Measurements from ENCODE around the gene HRCT1. TPM values are rescaled to one million over a fixed set of nuclear protein-coding genes. Genes with fewer than 3 reads are reported as not detected.

Gene HRCT1
- total RNA-seq, 1 experiment from 2014 or later = 3.6 TPM

- Histone ChIP-seq H4K20me1 (ENCODE audit: insufficient read depth) (no peaks in the 10 kb centered on the region), H3K4me3 (no peak overlapping the region), H3K79me2 (ENCODE audit: low read depth) (no peaks in the 10 kb centered on the region), H3K9me2 (ENCODE audit: insufficient read depth) (no peaks in the 10 kb centered on the region), H3K36me3 (ENCODE audit: low read depth) (no peaks in the 10 kb centered on the region), H2AFZ (no peak overlapping the region), H3K4me1 (replicated peaks; ENCODE audit: insufficient read depth) (peaks cover 16% of the 10 kb centered on the region), H3K4me2 (no peak overlapping the region), H3K27ac (no peak overlapping the region), H3F3A (ENCODE audit: insufficient read depth, low read depth) (peaks cover 9% of the 10 kb centered on the region), H3K9me3 (ENCODE audit: insufficient read depth, low read depth) (no peaks in the 10 kb centered on the region), H3K27me3 (ENCODE audit: insufficient read depth, low read depth) (no peaks in the 10 kb centered on the region)
- intact Hi-C loops (cut with micrococcal nuclease; ENCODE audit: unreplicated experiment) = no loop called here
- no TSS peak for BruUV-seq (replicated peaks)
- no peak for TF ChIP-seq EZH2 (IDR thresholded peaks at IDR 0.05; ENCODE audit: low read depth)
- TF ChIP-seq, protein P1, sequence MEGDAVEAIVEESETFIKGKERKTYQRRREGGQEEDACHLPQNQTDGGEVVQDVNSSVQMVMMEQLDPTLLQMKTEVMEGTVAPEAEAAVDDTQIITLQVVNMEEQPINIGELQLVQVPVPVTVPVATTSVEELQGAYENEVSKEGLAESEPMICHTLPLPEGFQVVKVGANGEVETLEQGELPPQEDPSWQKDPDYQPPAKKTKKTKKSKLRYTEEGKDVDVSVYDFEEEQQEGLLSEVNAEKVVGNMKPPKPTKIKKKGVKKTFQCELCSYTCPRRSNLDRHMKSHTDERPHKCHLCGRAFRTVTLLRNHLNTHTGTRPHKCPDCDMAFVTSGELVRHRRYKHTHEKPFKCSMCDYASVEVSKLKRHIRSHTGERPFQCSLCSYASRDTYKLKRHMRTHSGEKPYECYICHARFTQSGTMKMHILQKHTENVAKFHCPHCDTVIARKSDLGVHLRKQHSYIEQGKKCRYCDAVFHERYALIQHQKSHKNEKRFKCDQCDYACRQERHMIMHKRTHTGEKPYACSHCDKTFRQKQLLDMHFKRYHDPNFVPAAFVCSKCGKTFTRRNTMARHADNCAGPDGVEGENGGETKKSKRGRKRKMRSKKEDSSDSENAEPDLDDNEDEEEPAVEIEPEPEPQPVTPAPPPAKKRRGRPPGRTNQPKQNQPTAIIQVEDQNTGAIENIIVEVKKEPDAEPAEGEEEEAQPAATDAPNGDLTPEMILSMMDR (conservative IDR thresholded peaks at IDR 0.05) = no peak
- ChIA-PET CTCF (no interaction called here), POLR2A (ENCODE audit: unreplicated experiment) (no interaction called here)
- DNase-seq = no peak
These were observed 23.4 kb downstream of the HRCT1 start for GRCh38 chr9:35929453-35929718.

GRCh38 chr9:35930521-35930920 is 24.5 kb downstream of the HRCT1 start:
- Histone ChIP-seq H2AFZ (no peak overlapping the region), H3K9me3 (ENCODE audit: insufficient read depth, low read depth) (no peaks in the 10 kb centered on the region), H3K4me2 (no peak overlapping the region), H4K20me1 (ENCODE audit: insufficient read depth) (no peaks in the 10 kb centered on the region), H3K79me2 (ENCODE audit: low read depth) (no peaks in the 10 kb centered on the region), H3K4me1 (replicated peaks; ENCODE audit: insufficient read depth) (peaks cover 4% of the 10 kb centered on the region; the same call in 1 of the 2 replicates), H3K27me3 (ENCODE audit: insufficient read depth, low read depth) (no peaks in the 10 kb centered on the region), H3K36me3 (ENCODE audit: low read depth) (no peaks in the 10 kb centered on the region), H3K9me2 (ENCODE audit: insufficient read depth) (no peaks in the 10 kb centered on the region), H3K27ac (no peak overlapping the region), H3K4me3 (no peak overlapping the region), H3F3A (ENCODE audit: insufficient read depth, low read depth) (no peaks in the 10 kb centered on the region)
- TF ChIP-seq EZH2 (IDR thresholded peaks at IDR 0.05; ENCODE audit: low read depth) = no peak
- TF ChIP-seq, protein P1 (conservative IDR thresholded peaks at IDR 0.05) = no peak
- DNase-seq = no peak
- intact Hi-C loops (cut with micrococcal nuclease; ENCODE audit: unreplicated experiment) = no loop called here
- ChIA-PET POLR2A (ENCODE audit: unreplicated experiment) (no interaction called here), CTCF (no interaction called here)
- no TSS peak for BruUV-seq (replicated peaks)

DNA sequence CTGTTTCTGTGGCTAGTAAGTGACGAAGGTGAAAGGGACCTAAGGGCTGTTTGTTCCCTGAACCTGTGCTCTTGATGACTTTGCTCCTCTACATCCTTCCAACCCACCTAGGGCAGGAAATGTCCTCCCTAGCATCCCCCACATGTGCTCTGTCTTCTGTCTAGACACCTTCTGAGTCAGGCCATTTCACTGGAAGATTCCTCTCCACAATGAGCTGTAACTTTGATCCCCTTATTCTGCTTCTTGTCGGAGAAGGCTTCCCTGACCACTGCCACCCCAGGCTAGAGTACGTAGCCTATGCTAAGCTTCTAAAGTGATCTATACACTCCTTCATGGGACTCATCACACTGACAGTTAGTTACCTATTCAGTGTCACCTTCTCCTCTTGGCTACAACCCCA is 25.0 kb downstream of the HRCT1 start:
- Histone ChIP-seq H3K4me3 (no peak overlapping the region), H3K79me2 (ENCODE audit: low read depth) (no peaks in the 10 kb centered on the region), H4K20me1 (ENCODE audit: insufficient read depth) (no peaks in the 10 kb centered on the region), H3K27me3 (ENCODE audit: insufficient read depth, low read depth) (no peaks in the 10 kb centered on the region), H3K9me3 (ENCODE audit: insufficient read depth, low read depth) (no peaks in the 10 kb centered on the region), H3K9me2 (ENCODE audit: insufficient read depth) (no peaks in the 10 kb centered on the region), H3K36me3 (ENCODE audit: low read depth) (no peaks in the 10 kb centered on the region), H3K27ac (no peak overlapping the region), H3K4me1 (replicated peaks; ENCODE audit: insufficient read depth) (no peaks in the 10 kb centered on the region), H3K4me2 (no peak overlapping the region), H3F3A (ENCODE audit: insufficient read depth, low read depth) (no peaks in the 10 kb centered on the region), H2AFZ (no peak overlapping the region)
- no peak for DNase-seq
- ChIA-PET POLR2A (ENCODE audit: unreplicated experiment) (no interaction called here), CTCF (no interaction called here)
- TF ChIP-seq EZH2 (IDR thresholded peaks at IDR 0.05; ENCODE audit: low read depth) = no peak
- TF ChIP-seq, protein P1 (conservative IDR thresholded peaks at IDR 0.05) = no peak
- BruUV-seq (replicated peaks) = no TSS peak
- intact Hi-C loops (cut with micrococcal nuclease; ENCODE audit: unreplicated experiment) = no loop called here

Measured in PC-9 (cell line).